Gastrocnemius medialis (tissue), 4 donors: ENCODE data around the gene RACK1. TPM values are rescaled to one million over a fixed set of nuclear protein-coding genes. Genes with fewer than 3 reads are reported as not detected.
A peak's percentile ranks its signal among the peaks of the same experiment; 100 is the strongest.
"Not testable (repeated sequence)": the region's sequence is repeated elsewhere in the genome, so short reads cannot be mapped to it uniquely, and the experiment has no call there.

Source experiments
- ATAC-seq, 2 donors: fragments of 150-250 bp; one replicate each; pipeline ENCODE4 v1.9.1; 2016
- DNase-seq, 2 donors: peaks; one replicate each; pipeline ENCODE4 v3.0.0-alpha.2; 2019
- H3K27ac ChIP-seq, 4 donors: fragments of 200-600 bp; sonication (generic); 1 replicate in 1 of 4; 2 replicates in 3 of 4; pipeline ENCODE4 v1.5.1; 2016 to 2018; ENCODE audit warnings: mild to moderate bottlenecking in 2 of 4, moderate library complexity in 1 of 4
- H3K27me3 ChIP-seq, 3 donors: fragments of 200-600 bp; sonication (generic) in 2 of 3; 1 replicate in 1 of 3; 2 replicates in 2 of 3; pipeline versions ENCODE4 v1.5.1 to v1.6.0; 2016 to 2019; ENCODE audit warnings: mild to moderate bottlenecking in 1 of 3, moderate library complexity in 1 of 3
- H3K36me3 ChIP-seq, 2 donors: fragments of 200-600 bp; sonication (generic) in 1 of 2; one replicate each; pipeline ENCODE4 v1.5.1; 2017 to 2018
- H3K4me1 ChIP-seq, 2 donors: fragments of 200-600 bp; sonication (generic) in 1 of 2; one replicate each; pipeline ENCODE4 v1.5.1; 2016 to 2017; ENCODE audit warnings: mild to moderate bottlenecking in 2 of 2
- H3K4me3 ChIP-seq, 4 donors: fragments of 200-600 bp; sonication (generic) in 3 of 4; 1 replicate in 1 of 4; 2 replicates in 3 of 4; pipeline ENCODE4 v1.5.1; 2016 to 2019; ENCODE audit warnings: mild to moderate bottlenecking in 2 of 4
- H3K9me3 ChIP-seq, 3 donors: fragments of 200-600 bp; sonication (generic) in 2 of 3; 1 replicate in 1 of 3; 2 replicates in 2 of 3; pipeline ENCODE4 v1.5.1; 2016 to 2019
- POLR2A ChIP-seq, 2 donors: fragments of 450-650 bp; IDR thresholded peaks; one replicate each; pipeline ENCODE4 v1.6.1; 2017; ENCODE audit warnings: antibody characterized with exemption in 2 of 2, mild to moderate bottlenecking in 2 of 2, moderate library complexity in 2 of 2
- in situ Hi-C, 4 donors: fragments of 200-750 bp; cut with MboI; loops; one replicate each; pipeline versions ENCODE4 v1.15.0 to v1.8.0; 2017; ENCODE audit warnings: low sequenced_read_pairs in 4 of 4
- intact Hi-C: fragments of 100-400 bp; cut with DNase I; formaldehyde crosslinking; loops from one replicate; pipeline ENCODE4 v1.15.1; 2023; ENCODE audit warnings: low total_unique reads
- total RNA-seq, 4 donors: library from RNA; depleted of rRNA; stranded (reverse); fragments of >200 nt; gene quantifications; one replicate each; pipeline versions ENCODE4 v1.1.0 to v1.2.3, GENCODE V29; 2016
- TF ChIP-seq, protein P1 (sequence below), 5 experiments: fragments of 450-650 bp in 3 of 5; fragments of 200-600 bp in 2 of 5; sonication (generic) in 2 of 5; IDR thresholded peaks in 4 of 5; conservative IDR thresholded peaks in 1 of 5; 1 replicate in 4 of 5; 2 replicates in 1 of 5; pipeline ENCODE4 v1.5.1; 2016 to 2019; ENCODE audit warnings: antibody characterized with exemption in 5 of 5, mild to moderate bottlenecking in 3 of 5, moderate library complexity in 3 of 5

The RACK1 gene
- 1,000 to 10,000 TPM; 1,697 to 2,187 (median 1,957) TPM for total RNA-seq

GRCh38 chr5:181243564-181244343, at the start of gene RACK1:
RACK1 (minus strand) TSS chr5:181243906; CDS start chr5:181243800, 106 bp downstream.
- no peaks in the 10 kb centered on the region for H3K27me3 ChIP-seq
- ATAC-seq, result peak; percentile 60 to 72
- peaks cover 39 to 51% of the 10 kb centered on the region in 2 donors for H3K4me1 ChIP-seq
- H3K4me3 ChIP-seq, result peak within 1 kb of the TSS; percentile 76 to 96 (median 80)
- TF ChIP-seq, protein P1, sequence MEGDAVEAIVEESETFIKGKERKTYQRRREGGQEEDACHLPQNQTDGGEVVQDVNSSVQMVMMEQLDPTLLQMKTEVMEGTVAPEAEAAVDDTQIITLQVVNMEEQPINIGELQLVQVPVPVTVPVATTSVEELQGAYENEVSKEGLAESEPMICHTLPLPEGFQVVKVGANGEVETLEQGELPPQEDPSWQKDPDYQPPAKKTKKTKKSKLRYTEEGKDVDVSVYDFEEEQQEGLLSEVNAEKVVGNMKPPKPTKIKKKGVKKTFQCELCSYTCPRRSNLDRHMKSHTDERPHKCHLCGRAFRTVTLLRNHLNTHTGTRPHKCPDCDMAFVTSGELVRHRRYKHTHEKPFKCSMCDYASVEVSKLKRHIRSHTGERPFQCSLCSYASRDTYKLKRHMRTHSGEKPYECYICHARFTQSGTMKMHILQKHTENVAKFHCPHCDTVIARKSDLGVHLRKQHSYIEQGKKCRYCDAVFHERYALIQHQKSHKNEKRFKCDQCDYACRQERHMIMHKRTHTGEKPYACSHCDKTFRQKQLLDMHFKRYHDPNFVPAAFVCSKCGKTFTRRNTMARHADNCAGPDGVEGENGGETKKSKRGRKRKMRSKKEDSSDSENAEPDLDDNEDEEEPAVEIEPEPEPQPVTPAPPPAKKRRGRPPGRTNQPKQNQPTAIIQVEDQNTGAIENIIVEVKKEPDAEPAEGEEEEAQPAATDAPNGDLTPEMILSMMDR (IDR thresholded peaks at IDR 0.05 in 4 of 5, conservative IDR thresholded peaks at IDR 0.05 in 1 of 5), result peak in 2 of 5 experiments; percentile 11 to 13
- TF ChIP-seq POLR2A (IDR thresholded peaks at IDR 0.05), result peak; percentile 79 to 81
- no peaks in the 10 kb centered on the region for H3K9me3 ChIP-seq
- peak within 1 kb of the TSS; percentile 94 to 99 (median 96) for H3K27ac ChIP-seq
- intact Hi-C loops (loop anchor here (1.0 to 5.0 kb wide), 3 partner anchors 20 to 1511 kb away; partner anchors contain the start of genes MAML1, TRIM41 and TRIM7), in situ Hi-C loops (no loop called here)
- DNase-seq, result peak; percentile 87 to 89
- peaks cover 0 to 35% of the 10 kb centered on the region in 2 donors for H3K36me3 ChIP-seq

DNA sequence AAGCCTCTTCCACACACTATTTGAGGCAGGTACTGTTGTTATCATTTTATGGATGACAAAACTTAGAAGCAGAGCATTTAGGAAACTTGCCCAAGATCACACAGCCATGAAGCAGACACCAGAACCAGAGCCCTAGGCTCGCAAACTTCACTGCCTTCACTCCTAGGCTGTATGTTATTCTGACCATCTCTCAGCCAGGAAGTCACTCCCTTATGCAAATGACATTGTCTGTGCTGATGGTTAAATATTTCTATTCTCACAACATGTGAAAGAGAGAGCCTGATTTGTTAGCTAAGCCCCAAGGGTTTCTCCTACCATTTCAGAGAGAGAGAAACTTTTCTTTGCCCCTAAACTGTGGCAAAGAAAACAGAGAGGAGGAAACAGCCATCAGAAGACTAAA, 43.6 kb upstream of the RACK1 start:
- intact Hi-C loops, H3K4me1 ChIP-seq, H3K27ac ChIP-seq, ATAC-seq, H3K36me3 ChIP-seq, in situ Hi-C loops, H3K9me3 ChIP-seq, H3K27me3 ChIP-seq, H3K4me3 ChIP-seq, DNase-seq: not testable (repeated sequence)

GRCh38 chr5:181285962-181286705, 42.4 kb upstream of the RACK1 start:
- H3K27me3 ChIP-seq, in situ Hi-C loops, H3K4me1 ChIP-seq, H3K27ac ChIP-seq, ATAC-seq, H3K4me3 ChIP-seq, H3K9me3 ChIP-seq, H3K36me3 ChIP-seq, DNase-seq, intact Hi-C loops: not testable (repeated sequence)

- H3K4me3 ChIP-seq, DNase-seq, in situ Hi-C loops, H3K4me1 ChIP-seq, H3K36me3 ChIP-seq, H3K9me3 ChIP-seq, H3K27ac ChIP-seq, H3K27me3 ChIP-seq, ATAC-seq: not testable (repeated sequence)
- TF ChIP-seq, protein P1 (IDR thresholded peaks at IDR 0.05 in 4 of 5, conservative IDR thresholded peaks at IDR 0.05 in 1 of 5), result peak in 2 of 5 experiments; percentile 23 to 41
- intact Hi-C loops, result loop anchor here (5.0 kb wide), 1 partner anchor 102 kb away; no protein-coding TSS in a partner anchor
These were observed 40.4 kb upstream of the RACK1 start for GRCh38 chr5:181283841-181284755.

DNA sequence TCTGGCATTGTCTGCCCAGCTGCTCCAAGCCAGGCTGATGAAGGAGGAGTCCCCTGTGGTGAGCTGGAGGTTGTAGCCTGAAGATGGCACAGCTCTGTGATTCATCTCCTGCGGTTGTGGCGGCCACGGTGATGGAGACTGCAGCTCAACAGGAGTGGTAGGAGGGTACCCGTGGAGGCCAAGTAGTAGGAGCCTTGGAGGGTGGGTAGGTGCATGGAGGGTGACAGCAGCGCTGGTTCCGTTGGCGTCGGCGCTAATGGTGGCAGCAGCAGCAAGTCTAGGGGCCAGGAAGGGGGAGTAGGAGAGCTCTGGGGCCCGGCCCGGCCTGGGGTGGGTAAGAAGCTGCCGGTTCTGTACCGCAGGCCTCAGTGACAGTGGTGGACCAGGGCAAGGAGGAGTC, 39.6 kb upstream of the RACK1 start:
- no peak for ATAC-seq
- in situ Hi-C loops, result no loop called here
- H3K27ac ChIP-seq, result no peak overlapping the region
- H3K4me3 ChIP-seq, result no peak overlapping the region
- TF ChIP-seq POLR2A (IDR thresholded peaks at IDR 0.05), result no peak
- TF ChIP-seq, protein P1 (IDR thresholded peaks at IDR 0.05 in 4 of 5, conservative IDR thresholded peaks at IDR 0.05 in 1 of 5), result no peak
- H3K9me3 ChIP-seq, result no peaks in the 10 kb centered on the region
- no peak for DNase-seq
- intact Hi-C loops, result loop anchor here (5.0 kb wide), 1 partner anchor 101 kb away; no protein-coding TSS in a partner anchor
- no peaks in the 10 kb centered on the region for H3K27me3 ChIP-seq
- H3K4me1 ChIP-seq, result no peaks in the 10 kb centered on the region
- H3K36me3 ChIP-seq, result no peaks in the 10 kb centered on the region
